ENCODE measurements around the gene TAAR8. TPM values are rescaled to one million over a fixed set of nuclear protein-coding genes. Genes with fewer than 3 reads are reported as not detected.
A peak's percentile ranks its signal among the peaks of the same experiment; 100 is the strongest.
"Not testable (repeated sequence)": the region's sequence is repeated elsewhere in the genome, so short reads cannot be mapped to it uniquely, and the experiment has no call there.

TAAR8 gene

GRCh38 chr6:132598473-132598872 is 46.0 kb downstream of the TAAR8 start:
- H3K23ac ChIP-seq (ENCODE audit: low read depth, low read length, poor library complexity): no peak overlapping the region
- no peak overlapping the region for H3K9ac ChIP-seq (ENCODE audit: low read depth, low read length, poor library complexity)
- H3K4me2 ChIP-seq (ENCODE audit: insufficient read depth, low read length, poor library complexity, severe bottlenecking): no peak overlapping the region
- no peaks in the 10 kb centered on the region for H3K79me1 ChIP-seq (ENCODE audit: low read depth, low read length)
- H2AK5ac ChIP-seq (ENCODE audit: low read depth, low read length): no peak overlapping the region
- H3K9me3 ChIP-seq (replicated peaks in 1 of 2; ENCODE audit: control insufficient read depth in 2 of 2, insufficient read depth in 1 of 2, low read depth in 1 of 2, low read length in 2 of 2): no peaks in the 10 kb centered on the region
- H3K27me3 ChIP-seq (ENCODE audit: control insufficient read depth in 3 of 3, insufficient read depth in 3 of 3, low read depth in 1 of 3, low read length in 3 of 3): no peaks in the 10 kb centered on the region
- WGBS, 2 donors (ENCODE audit: extremely low coverage in 2 of 2, insufficient read length in 2 of 2, insufficient replicate concordance in 1 of 2): no CpG with 5 or more reads among the region's 3 CpGs
- no peak overlapping the region for H3K27ac ChIP-seq (replicated peaks; ENCODE audit: low read length)
- H3K14ac ChIP-seq (ENCODE audit: low read length): no peak overlapping the region
- H2BK5ac ChIP-seq (ENCODE audit: low read length): no peak overlapping the region
- H3K18ac ChIP-seq (ENCODE audit: low read length): no peak overlapping the region
- no peak for DNase-seq (ENCODE audit: low spot score)
- H2AFZ ChIP-seq (ENCODE audit: low read length): peak overlapping the region; percentile 63
- H3K4ac ChIP-seq (ENCODE audit: low read length): no peak overlapping the region
- H2BK120ac ChIP-seq (ENCODE audit: low read depth, low read length): no peak overlapping the region
- H4K91ac ChIP-seq (ENCODE audit: low read depth, low read length, poor library complexity): no peak overlapping the region
- no peak overlapping the region for H2BK15ac ChIP-seq (ENCODE audit: low read length)
- H3K4me3 ChIP-seq (ENCODE audit: low read length in 2 of 2): no peak overlapping the region
- H3K4me1 ChIP-seq (ENCODE audit: control insufficient read depth in 2 of 2, insufficient read depth in 1 of 2, low read depth in 1 of 2, low read length in 2 of 2): no peaks in the 10 kb centered on the region
- no peak overlapping the region for H4K8ac ChIP-seq (ENCODE audit: low read depth, low read length)
- H2BK12ac ChIP-seq (ENCODE audit: low read length): no peak overlapping the region
- no peaks in the 10 kb centered on the region for H3K36me3 ChIP-seq (replicated peaks in 1 of 2; ENCODE audit: control insufficient read depth in 2 of 2, insufficient read depth in 2 of 2, low read length in 2 of 2)

- H2AK5ac ChIP-seq (ENCODE audit: low read depth, low read length); H4K91ac ChIP-seq (ENCODE audit: low read depth, low read length, poor library complexity); H2BK15ac ChIP-seq (ENCODE audit: low read length); H3K14ac ChIP-seq (ENCODE audit: low read length); H3K27me3 ChIP-seq (ENCODE audit: control insufficient read depth in 3 of 3, insufficient read depth in 3 of 3, low read depth in 1 of 3, low read length in 3 of 3); H2BK12ac ChIP-seq (ENCODE audit: low read length); H3K9me3 ChIP-seq (replicated peaks in 1 of 2; ENCODE audit: control insufficient read depth in 2 of 2, insufficient read depth in 1 of 2, low read depth in 1 of 2, low read length in 2 of 2); H4K8ac ChIP-seq (ENCODE audit: low read depth, low read length); H3K23ac ChIP-seq (ENCODE audit: low read depth, low read length, poor library complexity); H3K9ac ChIP-seq (ENCODE audit: low read depth, low read length, poor library complexity); H3K4me2 ChIP-seq (ENCODE audit: insufficient read depth, low read length, poor library complexity, severe bottlenecking); H2BK5ac ChIP-seq (ENCODE audit: low read length); H3K79me1 ChIP-seq (ENCODE audit: low read depth, low read length); H3K27ac ChIP-seq (replicated peaks; ENCODE audit: low read length); H2AFZ ChIP-seq (ENCODE audit: low read length); H3K4me1 ChIP-seq (ENCODE audit: control insufficient read depth in 2 of 2, insufficient read depth in 1 of 2, low read depth in 1 of 2, low read length in 2 of 2); H3K36me3 ChIP-seq (replicated peaks in 1 of 2; ENCODE audit: control insufficient read depth in 2 of 2, insufficient read depth in 2 of 2, low read length in 2 of 2); H3K18ac ChIP-seq (ENCODE audit: low read length); H2BK120ac ChIP-seq (ENCODE audit: low read depth, low read length); H3K4me3 ChIP-seq (ENCODE audit: low read length in 2 of 2); H3K4ac ChIP-seq (ENCODE audit: low read length); DNase-seq (ENCODE audit: low spot score): not testable (repeated sequence)
Measured at GRCh38 chr6:132600900-132601299, 48.4 kb downstream of the TAAR8 start.

Small RNA genes lying within 50 kb of the gene (small RNA-seq; reads per million reads assigned to genes)
- gene TAAR7P (ENCODE audit: insufficient read depth): not detected
